Measurements from ENCODE around the gene ROBO1. TPM values are rescaled to one million over a fixed set of nuclear protein-coding genes. Genes with fewer than 3 reads are reported as not detected.

The ROBO1 gene
- polyA plus RNA-seq, 4 donors: 0.81 to 12.2 (median 2.6) TPM

GRCh38 chr3:79245284-79246138 is 522.3 kb downstream of the ROBO1 start:
- FAIRE-seq (no peak), DNase-seq (no peak)
- Histone ChIP-seq H3K9me3 (ENCODE audit: control insufficient read depth in 2 of 2, insufficient read depth in 1 of 2, low read depth in 1 of 2, low read length in 1 of 2) (no peaks in the 10 kb centered on the region), H3K27me3 (ENCODE audit: control insufficient read depth in 3 of 3, insufficient read depth in 3 of 3, low read length in 3 of 3) (no peaks in the 10 kb centered on the region), H3K4me1 (ENCODE audit: control insufficient read depth in 3 of 3, insufficient read depth in 2 of 3, low read depth in 1 of 3, low read length in 2 of 3) (no peaks in the 10 kb centered on the region), H3K4me3 (ENCODE audit: low read depth in 1 of 3, low read length in 3 of 3) (no peak overlapping the region), H3K27ac (ENCODE audit: low read depth in 1 of 3, low read length in 2 of 3) (no peak overlapping the region), H3K36me3 (ENCODE audit: control insufficient read depth in 3 of 3, insufficient read depth in 2 of 3, low read depth in 1 of 3, low read length in 3 of 3) (no peaks in the 10 kb centered on the region)
- WGBS, 3 donors: 14 to 36% (median 33%) methylated on average over 1 of the region's 1 CpG

GRCh38 chr3:79236496-79236895 is 531.3 kb downstream of the ROBO1 start:
- Histone ChIP-seq H3K4me1 (ENCODE audit: control insufficient read depth in 3 of 3, insufficient read depth in 2 of 3, low read depth in 1 of 3, low read length in 2 of 3) (no peaks in the 10 kb centered on the region), H3K9me3 (ENCODE audit: control insufficient read depth in 2 of 2, insufficient read depth in 1 of 2, low read depth in 1 of 2, low read length in 1 of 2) (peaks cover 0 to 3% of the 10 kb centered on the region in 2 donors), H3K27ac (ENCODE audit: low read depth in 1 of 3, low read length in 2 of 3) (no peak overlapping the region), H3K27me3 (ENCODE audit: control insufficient read depth in 3 of 3, insufficient read depth in 3 of 3, low read length in 3 of 3) (no peaks in the 10 kb centered on the region), H3K36me3 (ENCODE audit: control insufficient read depth in 3 of 3, insufficient read depth in 2 of 3, low read depth in 1 of 3, low read length in 3 of 3) (no peaks in the 10 kb centered on the region), H3K4me3 (ENCODE audit: low read depth in 1 of 3, low read length in 3 of 3) (no peak overlapping the region)
- 79 to 85% (median 81%) methylated on average over 1 of the region's 1 CpG for WGBS, 3 donors
- no peak for DNase-seq
- no peak for FAIRE-seq

- no peak overlapping the region for H3K4me3 ChIP-seq (ENCODE audit: low read depth in 1 of 3, low read length in 3 of 3)
- no peaks in the 10 kb centered on the region for H3K4me1 ChIP-seq (ENCODE audit: control insufficient read depth in 3 of 3, insufficient read depth in 2 of 3, low read depth in 1 of 3, low read length in 2 of 3)
- no peaks in the 10 kb centered on the region for H3K27me3 ChIP-seq (ENCODE audit: control insufficient read depth in 3 of 3, insufficient read depth in 3 of 3, low read length in 3 of 3)
- FAIRE-seq (no peak), DNase-seq (no peak)
- 73 to 80% (median 79%) methylated on average over 7 of the region's 7 CpGs for WGBS, 3 donors
- H3K36me3 ChIP-seq (ENCODE audit: control insufficient read depth in 3 of 3, insufficient read depth in 2 of 3, low read depth in 1 of 3, low read length in 3 of 3): no peaks in the 10 kb centered on the region
- H3K27ac ChIP-seq (ENCODE audit: low read depth in 1 of 3, low read length in 2 of 3): no peak overlapping the region
- peaks cover 0 to 3% of the 10 kb centered on the region in 2 donors for H3K9me3 ChIP-seq (ENCODE audit: control insufficient read depth in 2 of 2, insufficient read depth in 1 of 2, low read depth in 1 of 2, low read length in 1 of 2)
Measured at GRCh38 chr3:79233431-79234060, 534.3 kb downstream of the ROBO1 start.

- H3K27ac ChIP-seq (ENCODE audit: low read depth in 1 of 3, low read length in 2 of 3): no peak overlapping the region
- no peaks in the 10 kb centered on the region for H3K27me3 ChIP-seq (ENCODE audit: control insufficient read depth in 3 of 3, insufficient read depth in 3 of 3, low read length in 3 of 3)
- no peaks in the 10 kb centered on the region for H3K36me3 ChIP-seq (ENCODE audit: control insufficient read depth in 3 of 3, insufficient read depth in 2 of 3, low read depth in 1 of 3, low read length in 3 of 3)
- DNase-seq (no peak), FAIRE-seq (no peak)
- 86 to 95% (median 95%) methylated on average over 1 of the region's 1 CpG for WGBS, 3 donors
- no peak overlapping the region for H3K4me3 ChIP-seq (ENCODE audit: low read depth in 1 of 3, low read length in 3 of 3)
- H3K9me3 ChIP-seq (ENCODE audit: control insufficient read depth in 2 of 2, insufficient read depth in 1 of 2, low read depth in 1 of 2, low read length in 1 of 2): no peaks in the 10 kb centered on the region
- no peaks in the 10 kb centered on the region for H3K4me1 ChIP-seq (ENCODE audit: control insufficient read depth in 3 of 3, insufficient read depth in 2 of 3, low read depth in 1 of 3, low read length in 2 of 3)
Measured at GRCh38 chr3:79230266-79230665, 537.5 kb downstream of the ROBO1 start.

GRCh38 chr3:79217096-79217495 is 550.7 kb downstream of the ROBO1 start:
- no peak overlapping the region for H3K27ac ChIP-seq (ENCODE audit: low read depth in 1 of 3, low read length in 2 of 3)
- 24 to 52% (median 25%) methylated on average over 2 of the region's 2 CpGs for WGBS, 3 donors
- FAIRE-seq (no peak), DNase-seq (no peak)
- no peak overlapping the region for H3K4me3 ChIP-seq (ENCODE audit: low read depth in 1 of 3, low read length in 3 of 3)
- no peaks in the 10 kb centered on the region for H3K36me3 ChIP-seq (ENCODE audit: control insufficient read depth in 3 of 3, insufficient read depth in 2 of 3, low read depth in 1 of 3, low read length in 3 of 3)
- H3K4me1 ChIP-seq (ENCODE audit: control insufficient read depth in 3 of 3, insufficient read depth in 2 of 3, low read depth in 1 of 3, low read length in 2 of 3): no peaks in the 10 kb centered on the region
- H3K27me3 ChIP-seq (ENCODE audit: control insufficient read depth in 3 of 3, insufficient read depth in 3 of 3, low read length in 3 of 3): no peaks in the 10 kb centered on the region
- H3K9me3 ChIP-seq (ENCODE audit: control insufficient read depth in 2 of 2, insufficient read depth in 1 of 2, low read depth in 1 of 2, low read length in 1 of 2): no peaks in the 10 kb centered on the region

- FAIRE-seq (no peak), DNase-seq (no peak)
- Histone ChIP-seq H3K9me3 (ENCODE audit: control insufficient read depth in 2 of 2, insufficient read depth in 1 of 2, low read depth in 1 of 2, low read length in 1 of 2) (no peaks in the 10 kb centered on the region), H3K4me3 (ENCODE audit: low read depth in 1 of 3, low read length in 3 of 3) (no peak overlapping the region), H3K36me3 (ENCODE audit: control insufficient read depth in 3 of 3, insufficient read depth in 2 of 3, low read depth in 1 of 3, low read length in 3 of 3) (no peaks in the 10 kb centered on the region), H3K27me3 (ENCODE audit: control insufficient read depth in 3 of 3, insufficient read depth in 3 of 3, low read length in 3 of 3) (no peaks in the 10 kb centered on the region), H3K27ac (ENCODE audit: low read depth in 1 of 3, low read length in 2 of 3) (no peak overlapping the region), H3K4me1 (ENCODE audit: control insufficient read depth in 3 of 3, insufficient read depth in 2 of 3, low read depth in 1 of 3, low read length in 2 of 3) (no peaks in the 10 kb centered on the region)
- 39 to 52% (median 42%) methylated on average over 4 of the region's 4 CpGs for WGBS, 3 donors
Measured at GRCh38 chr3:79215286-79215685, 552.5 kb downstream of the ROBO1 start.

- H3K4me3 ChIP-seq (ENCODE audit: low read depth in 1 of 3, low read length in 3 of 3): no peak overlapping the region
- H3K27ac ChIP-seq (ENCODE audit: low read depth in 1 of 3, low read length in 2 of 3): no peak overlapping the region
- H3K27me3 ChIP-seq (ENCODE audit: control insufficient read depth in 3 of 3, insufficient read depth in 3 of 3, low read length in 3 of 3): no peaks in the 10 kb centered on the region
- no peaks in the 10 kb centered on the region for H3K4me1 ChIP-seq (ENCODE audit: control insufficient read depth in 3 of 3, insufficient read depth in 2 of 3, low read depth in 1 of 3, low read length in 2 of 3)
- no peaks in the 10 kb centered on the region for H3K36me3 ChIP-seq (ENCODE audit: control insufficient read depth in 3 of 3, insufficient read depth in 2 of 3, low read depth in 1 of 3, low read length in 3 of 3)
- DNase-seq (no peak), FAIRE-seq (no peak)
- WGBS, 3 donors: 51 to 65% (median 60%) methylated on average over 12 of the region's 12 CpGs
- no peaks in the 10 kb centered on the region for H3K9me3 ChIP-seq (ENCODE audit: control insufficient read depth in 2 of 2, insufficient read depth in 1 of 2, low read depth in 1 of 2, low read length in 1 of 2)
Measured at GRCh38 chr3:79211586-79212359, 556.0 kb downstream of the ROBO1 start.

GRCh38 chr3:79204351-79204750 is 563.4 kb downstream of the ROBO1 start:
- no peaks in the 10 kb centered on the region for H3K9me3 ChIP-seq (ENCODE audit: control insufficient read depth in 2 of 2, insufficient read depth in 1 of 2, low read depth in 1 of 2, low read length in 1 of 2)
- DNase-seq: no peak
- H3K4me3 ChIP-seq (ENCODE audit: low read depth in 1 of 3, low read length in 3 of 3): no peak overlapping the region
- 87 to 93% (median 91%) methylated on average over 3 of the region's 3 CpGs for WGBS, 3 donors
- no peak overlapping the region for H3K27ac ChIP-seq (ENCODE audit: low read depth in 1 of 3, low read length in 2 of 3)
- H3K27me3 ChIP-seq (ENCODE audit: control insufficient read depth in 3 of 3, insufficient read depth in 3 of 3, low read length in 3 of 3): no peaks in the 10 kb centered on the region
- H3K36me3 ChIP-seq (ENCODE audit: control insufficient read depth in 3 of 3, insufficient read depth in 2 of 3, low read depth in 1 of 3, low read length in 3 of 3): no peaks in the 10 kb centered on the region
- FAIRE-seq: no peak
- no peaks in the 10 kb centered on the region for H3K4me1 ChIP-seq (ENCODE audit: control insufficient read depth in 3 of 3, insufficient read depth in 2 of 3, low read depth in 1 of 3, low read length in 2 of 3)

Measured in small intestine (tissue), 7 donors.